Vagina (tissue), 2 donors: ENCODE measurements around the gene RAPGEF6. TPM values are rescaled to one million over a fixed set of nuclear protein-coding genes. Genes with fewer than 3 reads are reported as not detected.
A peak's percentile ranks its signal among the peaks of the same experiment; 100 is the strongest.

Source experiments
- DNase-seq, 2 donors: peaks; one replicate each; pipeline ENCODE4 v3.0.0-alpha.2; 2017; ENCODE audit errors: extremely low spot score in 2 of 2
- H3K27ac ChIP-seq: fragments of 200-600 bp; sonication (generic); one replicate; pipeline ENCODE4 v1.5.1; 2019
- H3K27me3 ChIP-seq: fragments of 200-600 bp; sonication (generic); one replicate; pipeline ENCODE4 v1.5.1; 2019
- H3K36me3 ChIP-seq, 2 donors: fragments of 200-600 bp; sonication (generic); one replicate each; pipeline ENCODE4 v1.5.1; 2017 to 2019
- H3K4me1 ChIP-seq: fragments of 200-600 bp; sonication (generic); one replicate; pipeline ENCODE4 v1.5.1; 2019
- H3K4me3 ChIP-seq, 2 donors: fragments of 200-600 bp; sonication (generic); 1 replicate in 1 of 2; 2 replicates in 1 of 2; pipeline ENCODE4 v1.5.1; 2016 to 2019
- H3K9me3 ChIP-seq: fragments of 200-600 bp; sonication (generic); one replicate; pipeline ENCODE4 v1.5.1; 2019
- CTCF ChIP-seq, 3 experiments: fragments of 450-650 bp in 2 of 3; fragments of 200-600 bp in 1 of 3; sonication (generic) in 1 of 3; IDR thresholded peaks; one replicate each; pipeline ENCODE4 v1.5.1; 2017 to 2019; ENCODE audit warnings: antibody characterized with exemption in 3 of 3, mild to moderate bottlenecking in 2 of 3, moderate library complexity in 2 of 3
- POLR2A ChIP-seq, 2 donors: fragments of 450-650 bp; IDR thresholded peaks; one replicate each; pipeline ENCODE4 v1.6.1; 2017; ENCODE audit warnings: antibody characterized with exemption in 2 of 2, mild to moderate bottlenecking in 2 of 2, moderate library complexity in 2 of 2
- POLR2AphosphoS5 ChIP-seq, 2 donors: sonication (generic); formaldehyde crosslinking; IDR thresholded peaks; one replicate each; pipeline ENCODE4 v1.9.0; 2017; ENCODE audit warnings: antibody characterized with exemption in 2 of 2, mild to moderate bottlenecking in 2 of 2, low read depth in 1 of 2; ENCODE audit not compliant: insufficient read depth in 1 of 2
- intact Hi-C: fragments of 100-400 bp; cut with DNase I; formaldehyde crosslinking; loops from one replicate; pipeline ENCODE4 v1.15.1; 2023
- total RNA-seq: library from RNA; depleted of rRNA; stranded (reverse); fragments of >200 nt; gene quantifications from one replicate; pipeline ENCODE4 v1.2.3, GENCODE V29; 2016

Gene RAPGEF6
- total RNA-seq, 1 donor from 2014 or later: 19.2 TPM

- H3K27me3 ChIP-seq: no peaks in the 10 kb centered on the region
- DNase-seq: no peak
- no peaks in the 10 kb centered on the region for H3K36me3 ChIP-seq
- H3K27ac ChIP-seq: no peak overlapping the region
- intact Hi-C loops: no loop called here
- H3K4me1 ChIP-seq: peaks cover 14% of the 10 kb centered on the region
- no peak overlapping the region for H3K4me3 ChIP-seq
- no peaks in the 10 kb centered on the region for H3K9me3 ChIP-seq
- TF ChIP-seq POLR2AphosphoS5 (IDR thresholded peaks at IDR 0.05; ENCODE audit: insufficient read depth in 1 of 2, low read depth in 1 of 2): no peak
- TF ChIP-seq CTCF (IDR thresholded peaks at IDR 0.05): no peak
- TF ChIP-seq POLR2A (IDR thresholded peaks at IDR 0.05): no peak
These were observed 98.1 kb downstream of the RAPGEF6 start for GRCh38 chr5:131536850-131537448.

GRCh38 chr5:131536211-131536826 is 98.7 kb downstream of the RAPGEF6 start:
- Histone ChIP-seq H3K4me3 (no peak overlapping the region), H3K36me3 (no peaks in the 10 kb centered on the region), H3K4me1 (peaks cover 19% of the 10 kb centered on the region), H3K9me3 (no peaks in the 10 kb centered on the region), H3K27ac (no peak overlapping the region), H3K27me3 (no peaks in the 10 kb centered on the region)
- TF ChIP-seq POLR2AphosphoS5 (IDR thresholded peaks at IDR 0.05; ENCODE audit: insufficient read depth in 1 of 2, low read depth in 1 of 2) (no peak), POLR2A (IDR thresholded peaks at IDR 0.05) (no peak), CTCF (IDR thresholded peaks at IDR 0.05) (no peak)
- intact Hi-C loops: no loop called here
- no peak for DNase-seq

GRCh38 chr5:131534974-131535373 is 100.1 kb downstream of the RAPGEF6 start:
- Histone ChIP-seq H3K4me3 (no peak overlapping the region), H3K27me3 (no peaks in the 10 kb centered on the region), H3K4me1 (peaks cover 19% of the 10 kb centered on the region), H3K36me3 (no peaks in the 10 kb centered on the region), H3K27ac (no peak overlapping the region), H3K9me3 (no peaks in the 10 kb centered on the region)
- no peak for DNase-seq
- no peak for TF ChIP-seq CTCF (IDR thresholded peaks at IDR 0.05)
- TF ChIP-seq POLR2AphosphoS5 (IDR thresholded peaks at IDR 0.05; ENCODE audit: insufficient read depth in 1 of 2, low read depth in 1 of 2): no peak
- no peak for TF ChIP-seq POLR2A (IDR thresholded peaks at IDR 0.05)
- intact Hi-C loops: no loop called here

GRCh38 chr5:131533836-131534235 is 101.2 kb downstream of the RAPGEF6 start:
- no peak for DNase-seq
- no peaks in the 10 kb centered on the region for H3K36me3 ChIP-seq
- H3K4me3 ChIP-seq: no peak overlapping the region
- H3K27ac ChIP-seq: no peak overlapping the region
- H3K27me3 ChIP-seq: no peaks in the 10 kb centered on the region
- peaks cover 19% of the 10 kb centered on the region for H3K4me1 ChIP-seq
- intact Hi-C loops: no loop called here
- TF ChIP-seq POLR2A (IDR thresholded peaks at IDR 0.05): no peak
- no peak for TF ChIP-seq CTCF (IDR thresholded peaks at IDR 0.05)
- TF ChIP-seq POLR2AphosphoS5 (IDR thresholded peaks at IDR 0.05; ENCODE audit: insufficient read depth in 1 of 2, low read depth in 1 of 2): no peak
- H3K9me3 ChIP-seq: no peaks in the 10 kb centered on the region

GRCh38 chr5:131532031-131532640 is 102.9 kb downstream of the RAPGEF6 start:
- no peaks in the 10 kb centered on the region for H3K9me3 ChIP-seq
- H3K4me3 ChIP-seq: peak overlapping the region; percentile 21 to 24
- peak overlapping the region; percentile 3 for H3K27ac ChIP-seq
- no peak for TF ChIP-seq CTCF (IDR thresholded peaks at IDR 0.05)
- TF ChIP-seq POLR2A (IDR thresholded peaks at IDR 0.05): no peak
- no peak for TF ChIP-seq POLR2AphosphoS5 (IDR thresholded peaks at IDR 0.05; ENCODE audit: insufficient read depth in 1 of 2, low read depth in 1 of 2)
- no peaks in the 10 kb centered on the region for H3K27me3 ChIP-seq
- no peaks in the 10 kb centered on the region for H3K36me3 ChIP-seq
- H3K4me1 ChIP-seq: peaks cover 19% of the 10 kb centered on the region
- intact Hi-C loops: no loop called here
- DNase-seq: no peak
